ENCODE data around the gene OR4D5.

DNA sequence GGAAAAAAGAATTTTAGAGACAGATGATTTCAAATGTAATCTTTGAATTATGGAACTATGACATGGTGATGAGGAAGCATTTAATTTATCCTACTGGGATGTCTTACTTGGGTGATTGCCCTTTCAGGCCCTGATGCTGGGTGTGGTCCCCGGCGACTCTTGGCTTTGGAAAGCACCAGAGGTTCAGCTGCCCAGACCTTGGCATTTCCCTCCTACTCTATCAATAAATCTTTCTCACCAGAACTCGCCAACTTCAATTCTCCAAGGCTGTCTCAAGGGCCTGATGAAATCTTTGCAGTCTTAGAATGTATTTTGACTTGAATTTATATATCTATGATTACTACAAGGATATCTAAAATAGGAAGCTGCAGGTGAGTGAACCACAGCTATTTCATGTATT lies 18.5 kb upstream of the OR4D5 start:
- TF ChIP-seq, protein P1, sequence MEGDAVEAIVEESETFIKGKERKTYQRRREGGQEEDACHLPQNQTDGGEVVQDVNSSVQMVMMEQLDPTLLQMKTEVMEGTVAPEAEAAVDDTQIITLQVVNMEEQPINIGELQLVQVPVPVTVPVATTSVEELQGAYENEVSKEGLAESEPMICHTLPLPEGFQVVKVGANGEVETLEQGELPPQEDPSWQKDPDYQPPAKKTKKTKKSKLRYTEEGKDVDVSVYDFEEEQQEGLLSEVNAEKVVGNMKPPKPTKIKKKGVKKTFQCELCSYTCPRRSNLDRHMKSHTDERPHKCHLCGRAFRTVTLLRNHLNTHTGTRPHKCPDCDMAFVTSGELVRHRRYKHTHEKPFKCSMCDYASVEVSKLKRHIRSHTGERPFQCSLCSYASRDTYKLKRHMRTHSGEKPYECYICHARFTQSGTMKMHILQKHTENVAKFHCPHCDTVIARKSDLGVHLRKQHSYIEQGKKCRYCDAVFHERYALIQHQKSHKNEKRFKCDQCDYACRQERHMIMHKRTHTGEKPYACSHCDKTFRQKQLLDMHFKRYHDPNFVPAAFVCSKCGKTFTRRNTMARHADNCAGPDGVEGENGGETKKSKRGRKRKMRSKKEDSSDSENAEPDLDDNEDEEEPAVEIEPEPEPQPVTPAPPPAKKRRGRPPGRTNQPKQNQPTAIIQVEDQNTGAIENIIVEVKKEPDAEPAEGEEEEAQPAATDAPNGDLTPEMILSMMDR (IDR thresholded peaks at IDR 0.05), result no peak
- TF ChIP-seq POLR2A (IDR thresholded peaks at IDR 0.05), result no peak
